ENCODE data around the gene NDST4. TPM values are rescaled to one million over a fixed set of nuclear protein-coding genes. Genes with fewer than 3 reads are reported as not detected.

NDST4 gene
- total and polyA plus RNA-seq, 2 donors (not counting 1 experiment from before 2014, with no cell fraction given), result not detected

DNA sequence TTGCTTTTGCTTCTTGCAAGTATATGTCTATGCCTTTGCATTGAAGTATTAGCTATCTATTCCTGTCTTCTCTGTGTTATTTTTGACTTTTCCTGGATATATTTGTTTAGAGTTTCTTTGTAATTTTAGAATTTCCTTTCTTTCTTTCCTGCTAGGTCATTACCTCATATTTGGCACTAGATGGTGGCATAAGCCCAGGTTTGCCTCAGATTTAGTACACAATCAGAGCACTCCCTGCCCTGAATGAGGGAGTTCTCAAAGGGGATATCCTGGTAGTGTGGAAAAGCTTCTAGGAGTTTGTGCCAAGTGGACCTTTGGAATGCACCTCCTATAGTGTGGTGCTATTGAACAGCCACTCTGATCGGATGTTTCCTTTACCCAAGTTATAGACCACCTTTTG is 333.2 kb downstream of the NDST4 start:
- Histone ChIP-seq H3K9ac (ENCODE audit: insufficient read depth, low read length) (no peak overlapping the region), H3K4me2 (ENCODE audit: extremely low read depth, insufficient read depth, low read length) (no peak overlapping the region), H3K9me3 (ENCODE audit: control insufficient read depth, insufficient read depth, low read depth, low read length) (no peaks in the 10 kb centered on the region), H3K36me3 (ENCODE audit: control insufficient read depth, insufficient read depth, low read length) (no peaks in the 10 kb centered on the region), H3K79me2 (ENCODE audit: control insufficient read depth, insufficient read depth, low read length) (no peaks in the 10 kb centered on the region), H4K20me1 (ENCODE audit: control insufficient read depth, extremely low read depth, insufficient read depth, low read length) (no peaks in the 10 kb centered on the region), H3K4me3 (replicated peaks in 1 of 4; ENCODE audit: control extremely low read depth in 1 of 4, insufficient read depth in 1 of 4, low read depth in 3 of 4, low read length in 4 of 4) (no peak overlapping the region), H3K4me1 (ENCODE audit: control insufficient read depth, extremely low read depth, insufficient read depth, low read length) (no peaks in the 10 kb centered on the region), H3K27ac (ENCODE audit: insufficient read depth, low read length) (no peak overlapping the region), H3K27me3 (ENCODE audit: control insufficient read depth, insufficient read depth, low read length) (no peaks in the 10 kb centered on the region), H2AFZ (ENCODE audit: low read length) (no peak overlapping the region)
- TF ChIP-seq, protein P1, sequence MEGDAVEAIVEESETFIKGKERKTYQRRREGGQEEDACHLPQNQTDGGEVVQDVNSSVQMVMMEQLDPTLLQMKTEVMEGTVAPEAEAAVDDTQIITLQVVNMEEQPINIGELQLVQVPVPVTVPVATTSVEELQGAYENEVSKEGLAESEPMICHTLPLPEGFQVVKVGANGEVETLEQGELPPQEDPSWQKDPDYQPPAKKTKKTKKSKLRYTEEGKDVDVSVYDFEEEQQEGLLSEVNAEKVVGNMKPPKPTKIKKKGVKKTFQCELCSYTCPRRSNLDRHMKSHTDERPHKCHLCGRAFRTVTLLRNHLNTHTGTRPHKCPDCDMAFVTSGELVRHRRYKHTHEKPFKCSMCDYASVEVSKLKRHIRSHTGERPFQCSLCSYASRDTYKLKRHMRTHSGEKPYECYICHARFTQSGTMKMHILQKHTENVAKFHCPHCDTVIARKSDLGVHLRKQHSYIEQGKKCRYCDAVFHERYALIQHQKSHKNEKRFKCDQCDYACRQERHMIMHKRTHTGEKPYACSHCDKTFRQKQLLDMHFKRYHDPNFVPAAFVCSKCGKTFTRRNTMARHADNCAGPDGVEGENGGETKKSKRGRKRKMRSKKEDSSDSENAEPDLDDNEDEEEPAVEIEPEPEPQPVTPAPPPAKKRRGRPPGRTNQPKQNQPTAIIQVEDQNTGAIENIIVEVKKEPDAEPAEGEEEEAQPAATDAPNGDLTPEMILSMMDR (conservative IDR thresholded peaks at IDR 0.05 in 1 of 2, IDR thresholded peaks at IDR 0.05 in 1 of 2; ENCODE audit: low read depth in 1 of 2, low read length in 2 of 2), result peak; percentile 8 to 24
- TF ChIP-seq EZH2 (IDR thresholded peaks at IDR 0.05; ENCODE audit: low read length, missing control alignments), result no peak
- peak; percentile 23 to 42 for DNase-seq (ENCODE audit: low read depth in 2 of 2)
